ENCODE results near the gene FAM3A. TPM values are rescaled to one million over a fixed set of nuclear protein-coding genes. Genes with fewer than 3 reads are reported as not detected.
A peak's percentile ranks its signal among the peaks of the same experiment; 100 is the strongest.

FAM3A gene
- total and polyA plus RNA-seq, 2 of the 4 experiments (the other 2 are of a cell fraction) = 14.0 to 47.2 TPM

DNA sequence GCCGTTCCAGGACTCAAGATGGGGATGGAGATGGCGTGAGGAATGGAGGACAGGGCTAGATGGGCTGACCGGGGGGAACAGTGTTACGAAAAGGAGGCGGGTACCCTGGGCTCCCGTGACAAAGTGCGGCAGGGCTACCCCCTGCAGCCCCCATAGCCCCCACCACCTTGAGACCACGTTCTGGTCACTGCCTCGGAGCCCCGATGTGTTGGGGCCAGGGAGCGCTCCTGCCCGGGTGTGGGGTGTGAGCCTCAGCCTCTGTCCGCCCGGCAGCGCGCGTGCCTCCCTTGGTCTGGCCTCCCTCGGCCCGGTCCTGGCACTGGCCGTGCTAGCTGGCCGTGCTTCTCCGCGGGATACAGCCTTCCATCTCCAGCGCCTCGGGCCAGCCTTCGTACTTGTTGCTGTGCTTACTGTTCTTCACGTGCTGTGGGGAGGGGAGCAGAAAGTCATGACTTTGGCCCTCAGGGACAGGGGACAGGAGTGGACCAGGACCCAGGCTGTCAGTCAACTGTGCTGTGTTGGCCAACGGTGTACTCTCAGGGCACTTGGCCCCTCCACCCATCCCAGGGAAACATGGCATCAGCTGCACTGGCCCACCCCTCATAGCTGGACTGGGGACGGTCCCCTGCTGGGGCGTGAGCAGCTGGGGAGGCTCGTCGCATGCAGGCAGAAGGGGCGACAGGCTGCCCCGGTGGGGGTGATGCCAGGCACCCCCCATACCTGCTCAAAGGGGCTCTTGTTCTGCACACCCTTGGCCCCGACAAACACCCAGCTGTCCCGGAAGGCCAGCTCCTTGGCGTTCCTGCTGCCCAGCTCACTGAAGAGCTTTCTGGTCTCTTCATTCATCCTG lies 9.3 kb downstream of the FAM3A start:
- H3K4me3 ChIP-seq (ENCODE audit: insufficient read depth, low read depth, low read length) = no peak overlapping the region
- no peak overlapping the region for H2BK20ac ChIP-seq (ENCODE audit: low read depth, low read length)
- H3K27ac ChIP-seq (ENCODE audit: insufficient read depth, low read length) = no peak overlapping the region
- no peak overlapping the region for H3K56ac ChIP-seq (ENCODE audit: extremely low read depth, insufficient read depth, low read length)
- no peak overlapping the region for H3K14ac ChIP-seq (replicated peaks; ENCODE audit: low read depth, low read length)
- no peak overlapping the region for H3K18ac ChIP-seq (ENCODE audit: low read depth, low read length)
- TF ChIP-seq RCOR1 (IDR thresholded peaks at IDR 0.05; ENCODE audit: insufficient replicate concordance, low read length) (no peak), RFX5 (IDR thresholded peaks at IDR 0.05; ENCODE audit: low read depth, low read length) (no peak), MAZ (IDR thresholded peaks at IDR 0.05; ENCODE audit: borderline replicate concordance, low read depth, low read length) (no peak), MAFK (IDR thresholded peaks at IDR 0.05; ENCODE audit: low read depth, low read length) (no peak), NFE2L2 (IDR thresholded peaks at IDR 0.05; ENCODE audit: low read depth, low read length) (no peak), CHD1 (IDR thresholded peaks at IDR 0.05; ENCODE audit: low read depth, low read length) (no peak), MXI1 (IDR thresholded peaks at IDR 0.05; ENCODE audit: borderline replicate concordance, low read depth, low read length) (no peak), BHLHE40 (IDR thresholded peaks at IDR 0.05; ENCODE audit: low read depth, low read length) (no peak), POLR2A (IDR thresholded peaks at IDR 0.05; ENCODE audit: low read depth, low read length) (no peak), RAD21 (IDR thresholded peaks at IDR 0.05; ENCODE audit: low read length) (no peak)
- TF ChIP-seq, protein P1, sequence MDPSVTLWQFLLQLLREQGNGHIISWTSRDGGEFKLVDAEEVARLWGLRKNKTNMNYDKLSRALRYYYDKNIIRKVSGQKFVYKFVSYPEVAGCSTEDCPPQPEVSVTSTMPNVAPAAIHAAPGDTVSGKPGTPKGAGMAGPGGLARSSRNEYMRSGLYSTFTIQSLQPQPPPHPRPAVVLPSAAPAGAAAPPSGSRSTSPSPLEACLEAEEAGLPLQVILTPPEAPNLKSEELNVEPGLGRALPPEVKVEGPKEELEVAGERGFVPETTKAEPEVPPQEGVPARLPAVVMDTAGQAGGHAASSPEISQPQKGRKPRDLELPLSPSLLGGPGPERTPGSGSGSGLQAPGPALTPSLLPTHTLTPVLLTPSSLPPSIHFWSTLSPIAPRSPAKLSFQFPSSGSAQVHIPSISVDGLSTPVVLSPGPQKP (IDR thresholded peaks at IDR 0.05; ENCODE audit: borderline replicate concordance, low read depth, low read length) = no peak
- TF ChIP-seq, protein P2, sequence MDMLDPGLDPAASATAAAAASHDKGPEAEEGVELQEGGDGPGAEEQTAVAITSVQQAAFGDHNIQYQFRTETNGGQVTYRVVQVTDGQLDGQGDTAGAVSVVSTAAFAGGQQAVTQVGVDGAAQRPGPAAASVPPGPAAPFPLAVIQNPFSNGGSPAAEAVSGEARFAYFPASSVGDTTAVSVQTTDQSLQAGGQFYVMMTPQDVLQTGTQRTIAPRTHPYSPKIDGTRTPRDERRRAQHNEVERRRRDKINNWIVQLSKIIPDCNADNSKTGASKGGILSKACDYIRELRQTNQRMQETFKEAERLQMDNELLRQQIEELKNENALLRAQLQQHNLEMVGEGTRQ (IDR thresholded peaks at IDR 0.05; ENCODE audit: low read depth, low read length) = no peak
- TF ChIP-seq, protein P3, sequence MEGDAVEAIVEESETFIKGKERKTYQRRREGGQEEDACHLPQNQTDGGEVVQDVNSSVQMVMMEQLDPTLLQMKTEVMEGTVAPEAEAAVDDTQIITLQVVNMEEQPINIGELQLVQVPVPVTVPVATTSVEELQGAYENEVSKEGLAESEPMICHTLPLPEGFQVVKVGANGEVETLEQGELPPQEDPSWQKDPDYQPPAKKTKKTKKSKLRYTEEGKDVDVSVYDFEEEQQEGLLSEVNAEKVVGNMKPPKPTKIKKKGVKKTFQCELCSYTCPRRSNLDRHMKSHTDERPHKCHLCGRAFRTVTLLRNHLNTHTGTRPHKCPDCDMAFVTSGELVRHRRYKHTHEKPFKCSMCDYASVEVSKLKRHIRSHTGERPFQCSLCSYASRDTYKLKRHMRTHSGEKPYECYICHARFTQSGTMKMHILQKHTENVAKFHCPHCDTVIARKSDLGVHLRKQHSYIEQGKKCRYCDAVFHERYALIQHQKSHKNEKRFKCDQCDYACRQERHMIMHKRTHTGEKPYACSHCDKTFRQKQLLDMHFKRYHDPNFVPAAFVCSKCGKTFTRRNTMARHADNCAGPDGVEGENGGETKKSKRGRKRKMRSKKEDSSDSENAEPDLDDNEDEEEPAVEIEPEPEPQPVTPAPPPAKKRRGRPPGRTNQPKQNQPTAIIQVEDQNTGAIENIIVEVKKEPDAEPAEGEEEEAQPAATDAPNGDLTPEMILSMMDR (conservative IDR thresholded peaks at IDR 0.05; ENCODE audit: low read depth, low read length) = no peak
- peaks cover 10% of the 10 kb centered on the region; the same call in 1 of the 2 replicates for H3K36me3 ChIP-seq (ENCODE audit: control insufficient read depth, insufficient read depth, low read length)
- no peak overlapping the region for H2BK5ac ChIP-seq (ENCODE audit: low read depth, low read length, poor library complexity, severe bottlenecking)
- peak overlapping the region; percentile 21 for H2AFZ ChIP-seq (replicated peaks; ENCODE audit: low read length, poor library complexity)
- ATAC-seq (ENCODE audit: low read depth) (no peak), DNase-seq (no peak)
- H3K79me1 ChIP-seq (ENCODE audit: low read depth in 1 of 2, low read length in 2 of 2) = no peaks in the 10 kb centered on the region; a peak in 1 of 4 replicates
- H3K4ac ChIP-seq (ENCODE audit: low read depth, low read length) = no peak overlapping the region
- dilution Hi-C loops (cut with HindIII; ENCODE audit: low sequenced_read_pairs, unreplicated experiment) (no loop called here), in situ Hi-C loops (cut with MboI; ENCODE audit: low sequenced_read_pairs) (no loop called here), intact Hi-C loops (cut with micrococcal nuclease) (no loop called here)
- H2AK9ac ChIP-seq (replicated peaks; ENCODE audit: low read depth, low read length, poor library complexity) = no peak overlapping the region
- peaks cover 5% of the 10 kb centered on the region; the same call in 1 of the 2 replicates for H3K9me3 ChIP-seq (ENCODE audit: control insufficient read depth, insufficient read depth, low read length)
- no peak overlapping the region for H3K9ac ChIP-seq (ENCODE audit: low read depth, low read length)
- no TSS peak for BruUV-seq (replicated peaks)
- CTCF ChIA-PET = no interaction called here
- POLR2A ChIA-PET (ENCODE audit: unreplicated experiment) = no interaction called here
- H3K27me3 ChIP-seq (ENCODE audit: control insufficient read depth, insufficient read depth, low read length) = no peaks in the 10 kb centered on the region
- H4K8ac ChIP-seq (ENCODE audit: low read depth in 2 of 2, low read length in 2 of 2) = no peak overlapping the region
- no peak overlapping the region for H2BK15ac ChIP-seq (ENCODE audit: low read depth, low read length)
- H3K4me2 ChIP-seq (ENCODE audit: low read depth, low read length) = no peak overlapping the region
- no peak overlapping the region for H4K91ac ChIP-seq (ENCODE audit: insufficient read depth, low read depth, low read length)
- H2BK120ac ChIP-seq (ENCODE audit: low read depth, low read length) = no peak overlapping the region
- WGBS, 2 experiments (ENCODE audit: extremely low coverage in 2 of 2, insufficient read length in 1 of 2) = 97% methylated on average over 9 of the region's 37 CpGs; no CpG with 5 or more reads in 1 of the 2 experiments
- H3K23ac ChIP-seq (ENCODE audit: low read depth, low read length) = no peak overlapping the region
- H4K5ac ChIP-seq (ENCODE audit: low read depth, low read length) = no peak overlapping the region
- H3K9me1 ChIP-seq (ENCODE audit: insufficient read depth, low read length) = peaks cover 4% of the 10 kb centered on the region; the same call in 1 of the 2 replicates
- no peak overlapping the region for H2AK5ac ChIP-seq (ENCODE audit: low read depth, low read length)
- peaks cover 2% of the 10 kb centered on the region; the same call in 1 of the 2 replicates for H3K4me1 ChIP-seq (ENCODE audit: control insufficient read depth, insufficient read depth, low read length)
- no peaks in the 10 kb centered on the region for H4K20me1 ChIP-seq (ENCODE audit: insufficient read depth, low read length)
